PFSK-1 (cell line): ENCODE data around the gene CACNA1I.

ENCODE experiments used
- FOXP2 ChIP-seq: optimal IDR thresholded peaks from 2 replicates; pipeline ENCODE3; 2011; ENCODE audit warnings: borderline replicate concordance, control low read depth, inconsistent platforms; ENCODE audit not compliant: insufficient read depth; ENCODE audit errors: extremely low read length, extremely low read depth
- POLR2AphosphoS5 ChIP-seq: IDR thresholded peaks from 2 replicates; pipeline ENCODE4 v1.6.1; 2012; ENCODE audit warnings: low read depth, mild to moderate bottlenecking, control low read depth, low read length, moderate library complexity
- SIN3A ChIP-seq: IDR thresholded peaks from 2 replicates; pipeline ENCODE4 v1.6.1; 2012; ENCODE audit warnings: mild to moderate bottlenecking, low read length, moderate library complexity, borderline replicate concordance; ENCODE audit not compliant: insufficient read depth
- TAF1 ChIP-seq: IDR thresholded peaks from 2 replicates; pipeline ENCODE4 v1.6.1; 2012; ENCODE audit warnings: low read length, control low read depth, borderline replicate concordance; ENCODE audit not compliant: insufficient read depth
- TF ChIP-seq, protein P1 (sequence below), 2 experiments: IDR thresholded peaks; 2 replicates each; pipeline versions ENCODE4 v1.6.1 to v1.8.0; 2011 to 2012; ENCODE audit warnings: low read depth in 2 of 2, low read length in 2 of 2, control low read depth in 1 of 2, inconsistent platforms in 1 of 2, mild to moderate bottlenecking in 1 of 2, moderate library complexity in 1 of 2; ENCODE audit not compliant: insufficient read depth in 1 of 2

Gene CACNA1I

GRCh38 chr22:39527481-39527961 is 43.0 kb upstream of the CACNA1I start:
- no peak for TF ChIP-seq SIN3A
- no peak for TF ChIP-seq POLR2AphosphoS5
- TF ChIP-seq FOXP2: no peak
- TF ChIP-seq TAF1: no peak
- TF ChIP-seq, protein P1, sequence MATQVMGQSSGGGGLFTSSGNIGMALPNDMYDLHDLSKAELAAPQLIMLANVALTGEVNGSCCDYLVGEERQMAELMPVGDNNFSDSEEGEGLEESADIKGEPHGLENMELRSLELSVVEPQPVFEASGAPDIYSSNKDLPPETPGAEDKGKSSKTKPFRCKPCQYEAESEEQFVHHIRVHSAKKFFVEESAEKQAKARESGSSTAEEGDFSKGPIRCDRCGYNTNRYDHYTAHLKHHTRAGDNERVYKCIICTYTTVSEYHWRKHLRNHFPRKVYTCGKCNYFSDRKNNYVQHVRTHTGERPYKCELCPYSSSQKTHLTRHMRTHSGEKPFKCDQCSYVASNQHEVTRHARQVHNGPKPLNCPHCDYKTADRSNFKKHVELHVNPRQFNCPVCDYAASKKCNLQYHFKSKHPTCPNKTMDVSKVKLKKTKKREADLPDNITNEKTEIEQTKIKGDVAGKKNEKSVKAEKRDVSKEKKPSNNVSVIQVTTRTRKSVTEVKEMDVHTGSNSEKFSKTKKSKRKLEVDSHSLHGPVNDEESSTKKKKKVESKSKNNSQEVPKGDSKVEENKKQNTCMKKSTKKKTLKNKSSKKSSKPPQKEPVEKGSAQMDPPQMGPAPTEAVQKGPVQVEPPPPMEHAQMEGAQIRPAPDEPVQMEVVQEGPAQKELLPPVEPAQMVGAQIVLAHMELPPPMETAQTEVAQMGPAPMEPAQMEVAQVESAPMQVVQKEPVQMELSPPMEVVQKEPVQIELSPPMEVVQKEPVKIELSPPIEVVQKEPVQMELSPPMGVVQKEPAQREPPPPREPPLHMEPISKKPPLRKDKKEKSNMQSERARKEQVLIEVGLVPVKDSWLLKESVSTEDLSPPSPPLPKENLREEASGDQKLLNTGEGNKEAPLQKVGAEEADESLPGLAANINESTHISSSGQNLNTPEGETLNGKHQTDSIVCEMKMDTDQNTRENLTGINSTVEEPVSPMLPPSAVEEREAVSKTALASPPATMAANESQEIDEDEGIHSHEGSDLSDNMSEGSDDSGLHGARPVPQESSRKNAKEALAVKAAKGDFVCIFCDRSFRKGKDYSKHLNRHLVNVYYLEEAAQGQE (IDR thresholded peaks at IDR 0.05; ENCODE audit: insufficient read depth in 1 of 2, low read depth in 2 of 2, low read length in 2 of 2): no peak

- TF ChIP-seq SIN3A: no peak
- no peak for TF ChIP-seq FOXP2
- no peak for TF ChIP-seq POLR2AphosphoS5
- TF ChIP-seq, protein P1 (IDR thresholded peaks at IDR 0.05; ENCODE audit: insufficient read depth in 1 of 2, low read depth in 2 of 2, low read length in 2 of 2): no peak
- no peak for TF ChIP-seq TAF1
These were observed 42.4 kb upstream of the CACNA1I start for GRCh38 chr22:39528080-39528661.

DNA sequence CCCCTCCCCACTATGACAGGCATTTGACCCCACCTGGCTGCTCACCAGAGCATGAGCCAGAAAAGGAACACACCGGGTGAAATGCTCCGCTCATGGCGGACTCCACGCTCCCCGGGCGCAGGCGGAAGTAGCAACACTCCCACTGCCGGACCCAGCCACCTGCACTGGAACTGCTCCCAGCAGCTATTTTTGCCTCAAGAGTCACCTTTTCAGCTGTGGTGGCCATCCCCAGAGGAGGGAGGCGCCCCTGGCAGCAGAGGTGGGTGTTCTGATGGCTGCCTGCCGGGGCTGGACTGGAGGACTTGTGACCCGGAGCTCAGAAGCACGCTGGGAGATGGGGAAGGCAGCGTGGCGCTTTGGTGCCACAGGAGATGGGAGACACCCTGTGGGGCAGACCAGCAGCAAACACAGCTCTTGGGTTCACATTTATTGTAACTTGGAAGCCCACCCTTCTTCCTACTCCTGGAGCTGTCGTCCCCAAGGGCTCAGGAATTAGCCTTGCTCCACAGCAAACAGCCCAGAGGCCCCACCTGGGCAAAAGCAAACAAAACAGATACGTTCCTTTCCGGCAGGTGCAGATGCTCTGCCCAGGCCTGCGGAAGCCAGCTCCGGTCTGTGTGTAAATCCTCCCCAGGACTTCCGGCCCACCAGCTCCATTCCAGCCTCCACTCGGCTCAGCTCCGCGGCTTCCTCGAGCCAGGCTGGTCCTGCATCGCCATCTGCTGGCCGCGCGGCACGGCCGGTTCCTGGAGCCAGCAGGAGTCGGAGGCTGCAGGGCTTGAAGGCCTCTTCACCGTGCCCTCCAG is 41.7 kb upstream of the CACNA1I start:
- TF ChIP-seq POLR2AphosphoS5 (no peak), FOXP2 (peak; percentile 99)

DNA sequence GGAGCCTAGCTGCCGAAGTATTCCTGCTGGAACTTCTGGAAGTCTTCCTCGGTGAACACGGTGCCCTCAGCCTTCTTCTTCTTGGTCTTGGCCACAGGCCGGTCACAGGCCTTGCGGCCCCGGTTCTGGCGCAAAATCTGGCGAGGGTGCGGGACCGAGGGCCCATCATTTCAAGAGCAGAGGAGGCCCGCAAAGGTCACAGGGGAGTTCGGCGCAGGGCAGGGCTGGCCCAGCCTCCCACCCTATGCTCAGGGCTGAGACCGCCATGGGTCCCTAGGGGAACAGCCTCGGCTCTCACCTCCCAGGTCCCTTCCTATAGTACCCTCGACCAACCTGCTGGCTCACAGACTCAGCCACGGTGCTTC is 41.1 kb upstream of the CACNA1I start:
- TF ChIP-seq TAF1 (no peak), POLR2AphosphoS5 (no peak), SIN3A (no peak), FOXP2 (no peak)
- TF ChIP-seq, protein P1 (IDR thresholded peaks at IDR 0.05; ENCODE audit: insufficient read depth in 1 of 2, low read depth in 2 of 2, low read length in 2 of 2): no peak

DNA sequence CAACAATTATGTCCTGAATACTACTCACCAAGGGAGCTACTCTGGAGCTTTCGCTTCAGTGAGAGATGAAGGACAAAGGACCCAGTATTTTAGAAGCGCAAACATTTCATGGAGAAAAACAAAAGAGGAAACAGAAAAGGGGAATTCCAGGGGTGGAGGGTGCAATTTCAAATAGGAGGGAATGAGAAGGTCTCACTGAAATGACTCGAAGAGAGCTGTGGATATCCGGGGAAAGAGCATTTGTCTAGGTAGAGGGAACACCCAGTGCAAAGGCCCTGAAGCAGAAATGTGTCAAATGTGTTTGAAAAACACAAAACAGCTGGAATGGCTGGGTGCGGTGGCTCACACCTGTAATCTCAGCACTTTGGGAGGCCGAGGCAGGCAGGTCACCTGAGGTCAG is 40.4 kb upstream of the CACNA1I start:
- TF ChIP-seq TAF1 (no peak), POLR2AphosphoS5 (no peak), FOXP2 (no peak), SIN3A (no peak)
- TF ChIP-seq, protein P1 (IDR thresholded peaks at IDR 0.05; ENCODE audit: insufficient read depth in 1 of 2, low read depth in 2 of 2, low read length in 2 of 2): no peak
